ENCODE results near the gene RFC4. TPM values are rescaled to one million over a fixed set of nuclear protein-coding genes. Genes with fewer than 3 reads are reported as not detected.

The RFC4 gene
- total and polyA plus RNA-seq, 2 of the 8 experiments (the other 6 are each of a cell fraction or from before 2014, with no cell fraction given): 21.8 to 86.9 TPM

GRCh38 chr3:186818516-186818915, 12.2 kb upstream of the RFC4 start:
- Histone ChIP-seq H2BK12ac (ENCODE audit: low read depth, low read length) (no peak overlapping the region), H3K27ac (ENCODE audit: low read depth, low read length) (no peak overlapping the region), H3K14ac (ENCODE audit: insufficient read length) (no peak overlapping the region), H4K8ac (ENCODE audit: extremely low read depth, insufficient read depth, low read length) (no peak overlapping the region), H2BK120ac (replicated peaks; ENCODE audit: low read depth, low read length) (no peak overlapping the region), H3K4ac (replicated peaks; ENCODE audit: insufficient read length, low read depth, low read length) (no peak overlapping the region), H2BK15ac (ENCODE audit: low read length) (no peak overlapping the region), H2AFZ (ENCODE audit: low read length) (no peak overlapping the region), H2AK5ac (ENCODE audit: low read depth, low read length) (no peak overlapping the region), H3K27me3 (replicated peaks in 1 of 4; ENCODE audit: control insufficient read depth in 3 of 4, extremely low read depth in 1 of 4, insufficient read depth in 3 of 4, low read length in 3 of 4) (no peaks in the 10 kb centered on the region), H4K5ac (ENCODE audit: insufficient read length, low read depth, low read length) (no peak overlapping the region), H2BK20ac (ENCODE audit: low read length) (no peak overlapping the region), H4K20me1 (replicated peaks in 1 of 2; ENCODE audit: control insufficient read depth in 1 of 2, insufficient read depth in 2 of 2, low read length in 2 of 2) (no peaks in the 10 kb centered on the region), H3K18ac (ENCODE audit: extremely low read depth, low read length) (no peak overlapping the region), H4K91ac (replicated peaks; ENCODE audit: insufficient read length, low read length) (no peak overlapping the region), H3K9me3 (ENCODE audit: insufficient read depth in 2 of 2, low read depth in 1 of 2, low read length in 1 of 2) (no peaks in the 10 kb centered on the region), H3K9ac (replicated peaks in 1 of 4; ENCODE audit: extremely low read depth in 1 of 4, low read depth in 3 of 4, low read length in 3 of 4) (no peak overlapping the region), H3K4me3 (ENCODE audit: extremely low read depth in 1 of 4, insufficient read depth in 2 of 4, low read depth in 3 of 4, low read length in 4 of 4) (no peak overlapping the region), H3K4me1 (replicated peaks in 1 of 4; ENCODE audit: control insufficient read depth in 3 of 4, insufficient read depth in 4 of 4, low read length in 3 of 4) (peaks cover 0 to 5% (median 3%) of the 10 kb centered on the region in 4 experiments; a peak in 4 of 7 replicates), H2BK5ac (ENCODE audit: low read depth, low read length) (no peak overlapping the region; the same call in 1 of the 2 replicates), H3K23ac (ENCODE audit: insufficient read length) (no peak overlapping the region), H3K36me3 (ENCODE audit: control insufficient read depth in 2 of 4, insufficient read depth in 4 of 4, low read length in 3 of 4) (no peaks in the 10 kb centered on the region), H3K79me2 (ENCODE audit: control insufficient read depth in 1 of 2, insufficient read depth in 2 of 2, low read length in 2 of 2) (no peaks in the 10 kb centered on the region), H3K23me2 (ENCODE audit: low read depth, low read length) (no peaks in the 10 kb centered on the region), H3K79me1 (ENCODE audit: low read depth, low read length) (no peaks in the 10 kb centered on the region), H3K4me2 (ENCODE audit: insufficient read depth in 1 of 2, low read depth in 2 of 2, low read length in 2 of 2) (no peak overlapping the region), H3K56ac (replicated peaks; ENCODE audit: insufficient read length, low read depth, low read length) (no peak overlapping the region)
- TF ChIP-seq YY1 (IDR thresholded peaks at IDR 0.05; ENCODE audit: low read depth, low read length) (no peak), RBBP5 (IDR thresholded peaks at IDR 0.05; ENCODE audit: borderline replicate concordance, low read depth, low read length) (no peak), SP2 (IDR thresholded peaks at IDR 0.05; ENCODE audit: low read length) (no peak), CTBP2 (IDR thresholded peaks at IDR 0.05; ENCODE audit: borderline replicate concordance, insufficient read depth, insufficient read length, low read length) (no peak), SIX5 (IDR thresholded peaks at IDR 0.05; ENCODE audit: low read depth, low read length) (no peak), KDM4A (IDR thresholded peaks at IDR 0.05; ENCODE audit: low read depth, low read length, severe bottlenecking) (no peak), BACH1 (IDR thresholded peaks at IDR 0.05; ENCODE audit: low read length) (no peak), BRCA1 (IDR thresholded peaks at IDR 0.05; ENCODE audit: low read depth, low read length) (no peak), SUZ12 (IDR thresholded peaks at IDR 0.05; ENCODE audit: low read length) (no peak), SRF (IDR thresholded peaks at IDR 0.05; ENCODE audit: low read depth, low read length) (no peak)
- 91% methylated on average over 5 of the region's 5 CpGs; no CpG with 5 or more reads in 1 of the 2 experiments for WGBS, 2 experiments (ENCODE audit: extremely low coverage in 1 of 2, insufficient coverage in 1 of 2, insufficient read length in 1 of 2, insufficient replicate concordance in 2 of 2, low coverage in 1 of 2, low lambda C conversion rate in 2 of 2, missing lambda C conversion rate in 1 of 2)
- CTCF ChIA-PET (ENCODE audit: partially characterized antibody): interaction anchor here (0.6 to 2.3 kb wide), 13 partner anchors 10 to 347 kb away, joined by 3 to 9 read pairs (median 4); no protein-coding TSS in a partner anchor
- POLR2A ChIA-PET (ENCODE audit: partially characterized antibody): interaction anchor here (1.3 to 9.4 kb wide), 3 partner anchors 9 to 34 kb away, joined by 4 to 77 read pairs (median 19); partner anchors contain the start of gene EIF4A2
- DNase-seq (ENCODE audit: low read depth in 1 of 2, low spot score in 2 of 2): no peak
- no peak for FAIRE-seq

Data from H1 (cell line).